Cardiac fibroblast (primary cell): ENCODE results near the gene ZCCHC24.
A peak's percentile ranks its signal among the peaks of the same experiment; 100 is the strongest.

Experiments used
- DNase-seq, 2 donors: peaks; one replicate each; pipeline versions ENCODE4 v3.0.0 to v3.0.0-alpha.2; 2010; ENCODE audit warnings: low read depth in 2 of 2
- H3K4me3 ChIP-seq, 2 donors: replicated peaks in 1 of 2; 1 replicate in 1 of 2; 2 replicates in 1 of 2; pipeline ENCODE4 v1.5.1; 2011; ENCODE audit warnings: low read depth in 2 of 2, low read length in 2 of 2, mild to moderate bottlenecking in 2 of 2, moderate library complexity in 1 of 2
- CTCF ChIP-seq: IDR thresholded peaks from one replicate; pipeline ENCODE4 v1.5.1; 2011; ENCODE audit warnings: low read depth, mild to moderate bottlenecking, low read length, inconsistent platforms

The ZCCHC24 gene

GRCh38 chr10:79445161-79445976 is at the start of gene ZCCHC24:
ZCCHC24 (minus strand) TSS chr10:79445624; CDS start chr10:79445440, 184 bp downstream.
- no peak for TF ChIP-seq CTCF
- peak within 1 kb of the TSS; percentile 72 to 88 for H3K4me3 ChIP-seq
- peak; percentile 98 to 100 for DNase-seq

- no peak for DNase-seq
- H3K4me3 ChIP-seq, result no peak overlapping the region
- TF ChIP-seq CTCF, result no peak
Observed at GRCh38 chr10:79493806-79494205, 48.4 kb upstream of the ZCCHC24 start.

GRCh38 chr10:79492839-79493238 is 47.4 kb upstream of the ZCCHC24 start:
- TF ChIP-seq CTCF, result no peak
- DNase-seq, result no peak
- no peak overlapping the region for H3K4me3 ChIP-seq

GRCh38 chr10:79492256-79492655 is 46.8 kb upstream of the ZCCHC24 start:
- no peak overlapping the region for H3K4me3 ChIP-seq
- DNase-seq, result no peak
- TF ChIP-seq CTCF, result no peak

GRCh38 chr10:79491143-79491835 is 45.9 kb upstream of the ZCCHC24 start:
- no peak for DNase-seq
- no peak for TF ChIP-seq CTCF
- H3K4me3 ChIP-seq, result no peak overlapping the region

- H3K4me3 ChIP-seq, result no peak overlapping the region
- no peak for TF ChIP-seq CTCF
- DNase-seq, result peak; percentile 59 to 60
Observed at GRCh38 chr10:79490400-79491142, 45.1 kb upstream of the ZCCHC24 start.
